ENCODE measurements around the gene ARMC12. TPM values are rescaled to one million over a fixed set of nuclear protein-coding genes. Genes with fewer than 3 reads are reported as not detected.
A peak's percentile ranks its signal among the peaks of the same experiment; 100 is the strongest.

The ARMC12 gene
- polyA plus RNA-seq, 2 of the 4 experiments (the other 2 are of a cell fraction), result 0.44 to 0.88 TPM

DNA sequence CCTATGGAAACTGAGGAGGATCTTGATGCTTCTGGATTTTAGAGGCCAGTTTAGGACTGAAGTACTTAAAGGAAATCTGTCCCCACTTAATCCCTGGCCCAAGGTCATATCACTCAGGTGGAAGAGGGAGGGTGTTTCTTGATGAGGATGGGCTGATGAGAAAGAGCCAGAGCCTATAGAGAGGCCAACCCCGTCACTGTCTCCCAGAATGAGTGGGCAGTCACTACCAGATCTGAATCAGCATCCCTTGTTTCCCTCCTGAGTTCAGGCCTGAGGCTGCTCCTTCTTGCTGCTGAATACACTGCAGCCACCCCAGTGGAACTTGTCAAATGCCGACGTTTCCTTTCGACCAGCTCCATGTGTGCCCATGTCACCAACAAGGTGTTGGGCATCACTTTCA lies 14.8 kb downstream of the ARMC12 start:
- no peak overlapping the region for H3K4me2 ChIP-seq
- H3K4me3 ChIP-seq, result no peak overlapping the region
- WGBS (ENCODE audit: missing lambda C conversion rate), result 33% methylated on average over 3 of the region's 4 CpGs
- TF ChIP-seq KDM1A (IDR thresholded peaks at IDR 0.05; ENCODE audit: low read depth) (no peak), JUNB (IDR thresholded peaks at IDR 0.05) (no peak), CBX8 (IDR thresholded peaks at IDR 0.05) (no peak), NR3C1 (IDR thresholded peaks at IDR 0.05) (no peak), HOXB5 (CRISPR knock-in tag; IDR thresholded peaks at IDR 0.05) (no peak), JUN (IDR thresholded peaks at IDR 0.05) (no peak), RCOR1 (IDR thresholded peaks at IDR 0.05; ENCODE audit: low read depth, low read length) (no peak), CHD4 (IDR thresholded peaks at IDR 0.05; ENCODE audit: borderline replicate concordance) (no peak), CEBPB (IDR thresholded peaks at IDR 0.05) (no peak), ZFP36 (IDR thresholded peaks at IDR 0.05; ENCODE audit: borderline replicate concordance, partially characterized antibody) (no peak), EHMT2 (IDR thresholded peaks at IDR 0.05; ENCODE audit: low read depth) (no peak), ESRRA (IDR thresholded peaks at IDR 0.05; ENCODE audit: borderline replicate concordance, low read length) (no peak), KDM5A (IDR thresholded peaks at IDR 0.05) (no peak)
- TF ChIP-seq, protein P1, sequence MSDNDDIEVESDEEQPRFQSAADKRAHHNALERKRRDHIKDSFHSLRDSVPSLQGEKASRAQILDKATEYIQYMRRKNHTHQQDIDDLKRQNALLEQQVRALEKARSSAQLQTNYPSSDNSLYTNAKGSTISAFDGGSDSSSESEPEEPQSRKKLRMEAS (IDR thresholded peaks at IDR 0.05), result no peak
- TF ChIP-seq, protein P2, sequence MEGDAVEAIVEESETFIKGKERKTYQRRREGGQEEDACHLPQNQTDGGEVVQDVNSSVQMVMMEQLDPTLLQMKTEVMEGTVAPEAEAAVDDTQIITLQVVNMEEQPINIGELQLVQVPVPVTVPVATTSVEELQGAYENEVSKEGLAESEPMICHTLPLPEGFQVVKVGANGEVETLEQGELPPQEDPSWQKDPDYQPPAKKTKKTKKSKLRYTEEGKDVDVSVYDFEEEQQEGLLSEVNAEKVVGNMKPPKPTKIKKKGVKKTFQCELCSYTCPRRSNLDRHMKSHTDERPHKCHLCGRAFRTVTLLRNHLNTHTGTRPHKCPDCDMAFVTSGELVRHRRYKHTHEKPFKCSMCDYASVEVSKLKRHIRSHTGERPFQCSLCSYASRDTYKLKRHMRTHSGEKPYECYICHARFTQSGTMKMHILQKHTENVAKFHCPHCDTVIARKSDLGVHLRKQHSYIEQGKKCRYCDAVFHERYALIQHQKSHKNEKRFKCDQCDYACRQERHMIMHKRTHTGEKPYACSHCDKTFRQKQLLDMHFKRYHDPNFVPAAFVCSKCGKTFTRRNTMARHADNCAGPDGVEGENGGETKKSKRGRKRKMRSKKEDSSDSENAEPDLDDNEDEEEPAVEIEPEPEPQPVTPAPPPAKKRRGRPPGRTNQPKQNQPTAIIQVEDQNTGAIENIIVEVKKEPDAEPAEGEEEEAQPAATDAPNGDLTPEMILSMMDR (IDR thresholded peaks at IDR 0.05), result no peak
- no peak for ATAC-seq
- DNase-seq (ENCODE audit: low read depth in 1 of 2, low spot score in 1 of 2), result no peak
- no peak for FAIRE-seq
- no peaks in the 10 kb centered on the region for H3K9me3 ChIP-seq
- ChIA-PET POLR2A (no interaction called here), CTCF (interaction anchor here (1.4 to 1.5 kb wide), 2 partner anchors 14 to 16 kb away, joined by 5 to 6 read pairs; no protein-coding TSS in a partner anchor)
- no peaks in the 10 kb centered on the region for H3K4me1 ChIP-seq
- no peak overlapping the region for H3K27ac ChIP-seq

DNA sequence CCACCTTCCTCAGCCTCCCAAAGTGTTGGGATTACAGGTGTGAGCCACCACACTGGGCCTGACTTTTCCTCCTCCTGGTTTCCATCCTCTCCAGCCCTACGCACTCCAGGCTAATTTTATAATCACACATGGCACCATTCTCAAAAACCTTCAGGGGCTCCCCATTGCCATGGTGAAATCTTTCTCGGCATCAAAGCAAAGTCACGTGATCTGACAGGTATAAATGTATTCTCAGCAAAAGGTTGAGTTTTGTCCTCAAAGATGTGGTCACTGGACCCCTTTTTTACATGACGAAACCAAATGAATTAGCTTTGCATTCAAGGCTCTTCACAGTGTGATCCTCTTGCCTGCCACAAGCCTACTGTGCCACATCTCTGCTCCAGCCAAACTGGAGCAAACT lies 15.5 kb downstream of the ARMC12 start:
- no peak overlapping the region for H3K4me3 ChIP-seq
- DNase-seq (ENCODE audit: low read depth in 1 of 2, low spot score in 1 of 2), result no peak
- WGBS (ENCODE audit: missing lambda C conversion rate), result 63% methylated on average over 4 of the region's 4 CpGs
- H3K4me2 ChIP-seq, result no peak overlapping the region
- FAIRE-seq, result no peak
- TF ChIP-seq MAFK (IDR thresholded peaks at IDR 0.05; ENCODE audit: partially characterized antibody) (no peak), RAD21 (conservative IDR thresholded peaks at IDR 0.05 in 1 of 2, IDR thresholded peaks at IDR 0.05 in 1 of 2) (no peak), ZFP36 (IDR thresholded peaks at IDR 0.05; ENCODE audit: borderline replicate concordance, partially characterized antibody) (no peak), JUNB (IDR thresholded peaks at IDR 0.05) (no peak), TFCP2L1 (CRISPR knock-in tag; IDR thresholded peaks at IDR 0.05) (no peak)
- TF ChIP-seq, protein P3, sequence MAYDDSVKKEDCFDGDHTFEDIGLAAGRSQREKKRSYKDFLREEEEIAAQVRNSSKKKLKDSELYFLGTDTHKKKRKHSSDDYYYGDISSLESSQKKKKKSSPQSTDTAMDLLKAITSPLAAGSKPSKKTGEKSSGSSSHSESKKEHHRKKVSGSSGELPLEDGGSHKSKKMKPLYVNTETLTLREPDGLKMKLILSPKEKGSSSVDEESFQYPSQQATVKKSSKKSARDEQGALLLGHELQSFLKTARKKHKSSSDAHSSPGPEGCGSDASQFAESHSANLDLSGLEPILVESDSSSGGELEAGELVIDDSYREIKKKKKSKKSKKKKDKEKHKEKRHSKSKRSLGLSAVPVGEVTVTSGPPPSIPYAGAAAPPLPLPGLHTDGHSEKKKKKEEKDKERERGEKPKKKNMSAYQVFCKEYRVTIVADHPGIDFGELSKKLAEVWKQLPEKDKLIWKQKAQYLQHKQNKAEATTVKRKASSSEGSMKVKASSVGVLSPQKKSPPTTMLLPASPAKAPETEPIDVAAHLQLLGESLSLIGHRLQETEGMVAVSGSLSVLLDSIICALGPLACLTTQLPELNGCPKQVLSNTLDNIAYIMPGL (CRISPR knock-in tag; IDR thresholded peaks at IDR 0.05; ENCODE audit: borderline replicate concordance), result no peak
- no peak overlapping the region for H3K27ac ChIP-seq
- ChIA-PET POLR2A (no interaction called here), CTCF (interaction anchor here (1.4 kb wide), 1 partner anchor 15 kb away, joined by 5 read pairs; no protein-coding TSS in a partner anchor)
- H3K9me3 ChIP-seq, result no peaks in the 10 kb centered on the region
- ATAC-seq, result no peak
- H3K4me1 ChIP-seq, result no peaks in the 10 kb centered on the region

DNA sequence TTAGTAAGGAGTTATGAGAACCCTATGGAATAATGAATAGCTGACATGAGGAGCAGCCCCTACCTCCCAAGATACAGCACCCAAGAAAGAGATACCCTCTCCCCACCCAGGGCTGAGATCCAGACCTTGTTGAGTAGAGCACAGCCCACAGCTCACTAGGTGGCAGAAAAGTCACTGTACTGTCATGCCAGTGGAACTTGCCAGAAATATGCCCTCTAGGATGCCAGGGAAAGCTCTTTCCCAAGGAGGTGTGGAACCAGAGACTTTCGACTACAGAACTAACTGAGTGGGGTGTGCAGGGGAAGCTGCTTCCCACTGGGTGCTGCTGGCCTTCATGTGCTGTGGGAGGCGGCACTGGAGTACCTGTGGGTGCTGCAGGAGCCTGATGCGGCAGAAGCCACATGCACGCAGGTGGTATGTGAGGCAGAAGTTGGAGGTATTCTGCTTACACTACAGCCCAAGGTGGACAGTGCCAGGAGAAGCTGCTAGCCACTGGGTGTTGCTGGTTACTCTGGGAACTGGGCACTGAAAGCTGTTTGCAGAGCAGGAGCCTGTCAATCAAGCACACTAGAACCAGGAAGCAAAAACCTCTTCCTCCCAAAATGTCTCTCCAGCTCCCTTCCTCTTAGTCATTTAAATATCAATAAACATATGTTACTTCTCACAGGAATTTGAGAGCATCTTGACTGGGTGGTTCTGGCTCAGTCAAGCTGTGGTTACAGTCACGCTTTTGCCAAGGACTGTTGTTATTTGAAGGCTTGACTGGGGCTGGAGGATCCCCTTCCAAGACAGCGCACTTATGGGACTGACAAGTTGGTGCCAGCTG lies 17.8 kb downstream of the ARMC12 start:
- Histone ChIP-seq H3K4me3 (no peak overlapping the region), H3K4me2 (no peak overlapping the region), H3K4me1 (no peaks in the 10 kb centered on the region), H3K9me3 (no peaks in the 10 kb centered on the region), H3K27ac (no peak overlapping the region)
- 91% methylated on average over 6 of the region's 6 CpGs for WGBS (ENCODE audit: missing lambda C conversion rate)
- CTCF ChIA-PET, result interaction anchor here (0.8 to 1.6 kb wide), 4 partner anchors 10 to 18 kb away, joined by 3 to 5 read pairs (median 4); no protein-coding TSS in a partner anchor
- FAIRE-seq (no peak), ATAC-seq (peak; percentile 35 to 54; a peak in 5 of 6 replicates), DNase-seq (ENCODE audit: low read depth in 1 of 2, low spot score in 1 of 2) (no peak)
- POLR2A ChIA-PET, result no interaction called here
- TF ChIP-seq CBX2 (IDR thresholded peaks at IDR 0.05; ENCODE audit: borderline replicate concordance, low read depth), result no peak
- no peak for TF ChIP-seq FOSB (CRISPR knock-in tag; IDR thresholded peaks at IDR 0.05)
- TF ChIP-seq RNF2 (IDR thresholded peaks at IDR 0.05; ENCODE audit: borderline replicate concordance, low read depth), result no peak
- TF ChIP-seq, protein P4, sequence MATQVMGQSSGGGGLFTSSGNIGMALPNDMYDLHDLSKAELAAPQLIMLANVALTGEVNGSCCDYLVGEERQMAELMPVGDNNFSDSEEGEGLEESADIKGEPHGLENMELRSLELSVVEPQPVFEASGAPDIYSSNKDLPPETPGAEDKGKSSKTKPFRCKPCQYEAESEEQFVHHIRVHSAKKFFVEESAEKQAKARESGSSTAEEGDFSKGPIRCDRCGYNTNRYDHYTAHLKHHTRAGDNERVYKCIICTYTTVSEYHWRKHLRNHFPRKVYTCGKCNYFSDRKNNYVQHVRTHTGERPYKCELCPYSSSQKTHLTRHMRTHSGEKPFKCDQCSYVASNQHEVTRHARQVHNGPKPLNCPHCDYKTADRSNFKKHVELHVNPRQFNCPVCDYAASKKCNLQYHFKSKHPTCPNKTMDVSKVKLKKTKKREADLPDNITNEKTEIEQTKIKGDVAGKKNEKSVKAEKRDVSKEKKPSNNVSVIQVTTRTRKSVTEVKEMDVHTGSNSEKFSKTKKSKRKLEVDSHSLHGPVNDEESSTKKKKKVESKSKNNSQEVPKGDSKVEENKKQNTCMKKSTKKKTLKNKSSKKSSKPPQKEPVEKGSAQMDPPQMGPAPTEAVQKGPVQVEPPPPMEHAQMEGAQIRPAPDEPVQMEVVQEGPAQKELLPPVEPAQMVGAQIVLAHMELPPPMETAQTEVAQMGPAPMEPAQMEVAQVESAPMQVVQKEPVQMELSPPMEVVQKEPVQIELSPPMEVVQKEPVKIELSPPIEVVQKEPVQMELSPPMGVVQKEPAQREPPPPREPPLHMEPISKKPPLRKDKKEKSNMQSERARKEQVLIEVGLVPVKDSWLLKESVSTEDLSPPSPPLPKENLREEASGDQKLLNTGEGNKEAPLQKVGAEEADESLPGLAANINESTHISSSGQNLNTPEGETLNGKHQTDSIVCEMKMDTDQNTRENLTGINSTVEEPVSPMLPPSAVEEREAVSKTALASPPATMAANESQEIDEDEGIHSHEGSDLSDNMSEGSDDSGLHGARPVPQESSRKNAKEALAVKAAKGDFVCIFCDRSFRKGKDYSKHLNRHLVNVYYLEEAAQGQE (IDR thresholded peaks at IDR 0.05), result no peak
- no peak for TF ChIP-seq POLR2AphosphoS2 (conservative IDR thresholded peaks at IDR 0.05; ENCODE audit: low read length)
- TF ChIP-seq, protein P5, sequence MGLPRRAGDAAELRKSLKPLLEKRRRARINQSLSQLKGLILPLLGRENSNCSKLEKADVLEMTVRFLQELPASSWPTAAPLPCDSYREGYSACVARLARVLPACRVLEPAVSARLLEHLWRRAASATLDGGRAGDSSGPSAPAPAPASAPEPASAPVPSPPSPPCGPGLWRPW (IDR thresholded peaks at IDR 0.05), result no peak
- TF ChIP-seq MYC (IDR thresholded peaks at IDR 0.05; ENCODE audit: borderline replicate concordance, low read length), result no peak

All from A549 (cell line).